Testis (tissue), 2 donors: ENCODE measurements around the gene TK2.

Experiments used
- CTCF ChIP-seq, 3 experiments: fragments of 450-650 bp in 2 of 3; fragments of 200-600 bp in 1 of 3; sonication (generic) in 1 of 3; IDR thresholded peaks; one replicate each; pipeline ENCODE4 v1.5.1; 2016 to 2019; ENCODE audit warnings: antibody characterized with exemption in 3 of 3, mild to moderate bottlenecking in 2 of 3, moderate library complexity in 1 of 3
- POLR2A ChIP-seq: fragments of 450-650 bp; IDR thresholded peaks from one replicate; pipeline ENCODE4 v1.6.1; 2017; ENCODE audit warnings: antibody characterized with exemption, mild to moderate bottlenecking, moderate library complexity

GRCh38 chr16:66484453-66485213 is 65.3 kb downstream of the TK2 start:
- TF ChIP-seq POLR2A (no peak), CTCF (IDR thresholded peaks at IDR 0.05) (no peak)
